T-helper 1 cell (primary cell): ENCODE results near the gene FAM9C.
"Not testable (repeated sequence)": the region's sequence is repeated elsewhere in the genome, so short reads cannot be mapped to it uniquely, and the experiment has no call there.

Experiments
- DNase-seq, 5 donors: peaks; one replicate each; pipeline ENCODE4 v3.0.0-alpha.2; 2012 to 2020

FAM9C gene

GRCh38 chrX:13043138-13043537, 1.3 kb downstream of the FAM9C start:
- no peak for DNase-seq

GRCh38 chrX:13036896-13037295, 7.5 kb downstream of the FAM9C start:
- DNase-seq = no peak

- DNase-seq = no peak
Measured at GRCh38 chrX:13033193-13033592, 11.2 kb downstream of the FAM9C start.

- no peak for DNase-seq
Measured at GRCh38 chrX:13029887-13030771, 14.3 kb downstream of the FAM9C start.

GRCh38 chrX:13029637-13029886, 14.9 kb downstream of the FAM9C start:
- no peak for DNase-seq

GRCh38 chrX:13028871-13029636, 15.4 kb downstream of the FAM9C start:
- no peak for DNase-seq

GRCh38 chrX:13026877-13027652, 17.4 kb downstream of the FAM9C start:
- no peak for DNase-seq

GRCh38 chrX:13024986-13025385, 19.4 kb downstream of the FAM9C start:
- no peak for DNase-seq

GRCh38 chrX:13023979-13024378, 20.4 kb downstream of the FAM9C start:
- DNase-seq = no peak

GRCh38 chrX:13023567-13023966, 20.9 kb downstream of the FAM9C start:
- no peak for DNase-seq

- no peak for DNase-seq
Measured at GRCh38 chrX:13022926-13023325, 21.5 kb downstream of the FAM9C start.

GRCh38 chrX:13016731-13017130, 27.7 kb downstream of the FAM9C start:
- not testable (repeated sequence) for DNase-seq

GRCh38 chrX:13015536-13016236, 28.7 kb downstream of the FAM9C start:
- DNase-seq = no peak

- no peak for DNase-seq
Measured at GRCh38 chrX:13014111-13015096, 30.0 kb downstream of the FAM9C start.

GRCh38 chrX:13013363-13014110, 30.9 kb downstream of the FAM9C start:
- DNase-seq = peak in 1 of 5 donors; percentile 74

- no peak for DNase-seq
Measured at GRCh38 chrX:13010546-13010945, 33.9 kb downstream of the FAM9C start.

- DNase-seq = no peak
Measured at GRCh38 chrX:13009844-13010243, 34.6 kb downstream of the FAM9C start.

- DNase-seq = no peak
Measured at GRCh38 chrX:13009273-13009672, 35.1 kb downstream of the FAM9C start.

GRCh38 chrX:13008851-13009250, 35.6 kb downstream of the FAM9C start:
- no peak for DNase-seq

GRCh38 chrX:13008189-13008533, 36.3 kb downstream of the FAM9C start:
- no peak for DNase-seq
